ENCODE data around the gene CNKSR2.

Gene CNKSR2

GRCh38 chrX:21661316-21661715 is 287.1 kb downstream of the CNKSR2 start:
- H3K4me3 ChIP-seq (ENCODE audit: low read depth, low read length) = no peak overlapping the region
- in situ Hi-C loops (cut with HindIII; ENCODE audit: low sequenced_read_pairs) = no loop called here
- DNase-seq (ENCODE audit: low read depth) = no peak
- TF ChIP-seq CTCF (IDR thresholded peaks at IDR 0.05; ENCODE audit: low read depth, low read length, missing control alignments) = no peak

GRCh38 chrX:21662761-21663160 is 288.5 kb downstream of the CNKSR2 start:
- no peak overlapping the region for H3K4me3 ChIP-seq (ENCODE audit: low read depth, low read length)
- in situ Hi-C loops (cut with HindIII; ENCODE audit: low sequenced_read_pairs) = no loop called here
- DNase-seq (ENCODE audit: low read depth) = no peak
- no peak for TF ChIP-seq CTCF (IDR thresholded peaks at IDR 0.05; ENCODE audit: low read depth, low read length, missing control alignments)

- DNase-seq (ENCODE audit: low read depth) = no peak
- in situ Hi-C loops (cut with HindIII; ENCODE audit: low sequenced_read_pairs) = no loop called here
- no peak for TF ChIP-seq CTCF (IDR thresholded peaks at IDR 0.05; ENCODE audit: low read depth, low read length, missing control alignments)
- H3K4me3 ChIP-seq (ENCODE audit: low read depth, low read length) = no peak overlapping the region
Measured at GRCh38 chrX:21666252-21666651, 292.0 kb downstream of the CNKSR2 start.

GRCh38 chrX:21666679-21667078 is 292.5 kb downstream of the CNKSR2 start:
- peak; percentile 5 for DNase-seq (ENCODE audit: low read depth)
- in situ Hi-C loops (cut with HindIII; ENCODE audit: low sequenced_read_pairs) = no loop called here
- no peak for TF ChIP-seq CTCF (IDR thresholded peaks at IDR 0.05; ENCODE audit: low read depth, low read length, missing control alignments)
- H3K4me3 ChIP-seq (ENCODE audit: low read depth, low read length) = no peak overlapping the region

GRCh38 chrX:21674430-21675186 is 300.4 kb downstream of the CNKSR2 start:
- in situ Hi-C loops (cut with HindIII; ENCODE audit: low sequenced_read_pairs) = no loop called here
- no peak for DNase-seq (ENCODE audit: low read depth)
- TF ChIP-seq CTCF (IDR thresholded peaks at IDR 0.05; ENCODE audit: low read depth, low read length, missing control alignments) = no peak
- H3K4me3 ChIP-seq (ENCODE audit: low read depth, low read length) = no peak overlapping the region

GRCh38 chrX:21675931-21676330 is 301.7 kb downstream of the CNKSR2 start:
- in situ Hi-C loops (cut with HindIII; ENCODE audit: low sequenced_read_pairs) = no loop called here

More at GRCh38 chrX:21675931-21676330, 301.7 kb downstream of the CNKSR2 start:
- DNase-seq (ENCODE audit: low read depth) = no peak
- no peak for TF ChIP-seq CTCF (IDR thresholded peaks at IDR 0.05; ENCODE audit: low read depth, low read length, missing control alignments)
- H3K4me3 ChIP-seq (ENCODE audit: low read depth, low read length) = no peak overlapping the region

Measured in astrocyte of the cerebellum (primary cell).